OCI-LY1 (cell line): ENCODE results near the gene PLPPR2.
"Not testable (repeated sequence)": the region's sequence is repeated elsewhere in the genome, so short reads cannot be mapped to it uniquely, and the experiment has no call there.

Source experiments
- H2AFZ ChIP-seq: fragments of 200-600 bp; sonication (generic), shearing (Covaris generic); 2 replicates; pipeline ENCODE4 v1.6.0; 2014; ENCODE audit warnings: antibody characterized with exemption, mild to moderate bottlenecking, low read length
- H3F3A ChIP-seq: fragments of 200-600 bp; sonication (generic), shearing (Covaris generic); 2 replicates; pipeline ENCODE4 v1.6.0; 2014; ENCODE audit warnings: mild to moderate bottlenecking, antibody characterized with exemption, low read length, moderate library complexity; ENCODE audit not compliant: insufficient read depth
- H3K27ac ChIP-seq: fragments of 200-600 bp; sonication (generic); 2 replicates; pipeline ENCODE4 v1.5.1; 2014; ENCODE audit warnings: low read length, mixed run types, mild to moderate bottlenecking, low read depth; ENCODE audit not compliant: poor library complexity, severe bottlenecking
- H3K27me3 ChIP-seq: fragments of 200-600 bp; sonication (generic); 2 replicates; pipeline ENCODE4 v1.6.0; 2014; ENCODE audit warnings: antibody characterized with exemption, mild to moderate bottlenecking, low read length, moderate library complexity; ENCODE audit not compliant: insufficient read depth
- H3K36me3 ChIP-seq: fragments of 200-600 bp; sonication (generic); 2 replicates; pipeline ENCODE4 v1.6.1; 2014; ENCODE audit warnings: mild to moderate bottlenecking, antibody characterized with exemption, low read length, moderate library complexity, mixed read lengths; ENCODE audit not compliant: insufficient read depth
- H3K4me1 ChIP-seq: fragments of 200-600 bp; sonication (generic); 2 replicates; pipeline ENCODE4 v1.5.1; 2014; ENCODE audit warnings: mild to moderate bottlenecking, low read length, moderate library complexity; ENCODE audit not compliant: insufficient read depth, severe bottlenecking
- H3K4me2 ChIP-seq: fragments of 200-600 bp; sonication (generic), shearing (Covaris generic); 2 replicates; pipeline ENCODE4 v1.6.1; 2014; ENCODE audit warnings: low read length
- H3K4me3 ChIP-seq: fragments of 200-600 bp; sonication (generic); 2 replicates; pipeline ENCODE4 v1.5.1; 2014; ENCODE audit warnings: low read length, low read depth, mild to moderate bottlenecking, mixed read lengths; ENCODE audit not compliant: poor library complexity, severe bottlenecking
- H3K79me2 ChIP-seq: fragments of 200-600 bp; shearing (Covaris generic); 2 replicates; pipeline ENCODE4 v1.6.1; 2016; ENCODE audit warnings: mixed run types, low read length, mixed read lengths; ENCODE audit not compliant: insufficient read depth
- H3K9ac ChIP-seq: fragments of 200-600 bp; sonication (generic), shearing (Covaris generic); 2 replicates; pipeline ENCODE4 v1.6.1; 2014; ENCODE audit warnings: mild to moderate bottlenecking, low read length, mixed read lengths
- H3K9me2 ChIP-seq: fragments of 200-600 bp; sonication (generic), shearing (Covaris generic); 2 replicates; pipeline ENCODE4 v1.6.1; 2014; ENCODE audit warnings: low read depth, mild to moderate bottlenecking, low read length, mixed read lengths
- H3K9me3 ChIP-seq: fragments of 200-600 bp; shearing (Covaris generic); 2 replicates; pipeline ENCODE4 v1.6.1; 2014; ENCODE audit warnings: low read length, mixed read lengths
- H4K20me1 ChIP-seq: fragments of 200-600 bp; sonication (generic), shearing (Covaris generic); 2 replicates; pipeline ENCODE4 v1.6.0; 2016; ENCODE audit warnings: mild to moderate bottlenecking, low read length; ENCODE audit not compliant: insufficient read depth
- EZH2 ChIP-seq: fragments of 200-600 bp; sonication (generic), shearing (Covaris generic); IDR thresholded peaks from 2 replicates; pipeline ENCODE4 v1.8.0; 2017; ENCODE audit warnings: borderline replicate concordance, mixed run types, mild to moderate bottlenecking, antibody characterized with exemption, low read length, moderate library complexity, mixed read lengths
- TF ChIP-seq, protein P1 (sequence below): fragments of 200-600 bp; sonication (generic), shearing (Covaris generic); IDR thresholded peaks from 2 replicates; pipeline ENCODE4 v1.5.1; 2017; ENCODE audit warnings: mild to moderate bottlenecking, antibody characterized with exemption, low read length, moderate library complexity, mixed read lengths

PLPPR2 gene

DNA sequence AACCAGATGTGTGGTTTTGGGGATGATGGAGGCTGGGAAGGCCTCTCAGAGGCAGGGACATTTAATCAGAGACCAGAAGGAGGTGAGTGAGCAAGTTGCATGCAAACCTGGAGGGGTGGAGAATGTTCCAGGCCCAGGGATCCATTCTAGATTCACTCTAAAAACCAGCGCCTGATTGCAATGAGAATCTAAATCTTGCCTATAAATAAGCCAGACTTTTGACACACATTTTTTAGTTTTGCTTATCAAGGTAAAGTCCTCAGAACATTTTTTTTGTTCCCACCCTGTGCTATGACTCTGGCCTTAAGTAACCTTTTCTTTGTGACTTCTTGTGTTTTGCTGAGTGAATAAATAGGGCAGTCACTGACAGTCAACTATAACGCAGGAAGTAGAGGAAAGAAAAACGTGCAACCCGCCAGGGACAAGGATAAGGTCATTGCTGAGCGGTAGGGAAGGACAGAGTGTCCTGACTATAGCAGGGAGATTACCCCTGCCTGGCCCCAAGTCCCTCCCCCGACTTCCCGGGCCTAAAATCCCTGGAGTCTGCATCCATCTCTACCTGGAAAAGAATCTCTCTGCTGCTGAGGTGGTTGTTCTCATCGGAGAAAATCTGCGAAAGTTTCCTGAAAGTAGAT, 49.5 kb downstream of the PLPPR2 start:
- Histone ChIP-seq H3K4me3 (no peak overlapping the region), H3K4me2 (no peak overlapping the region), H3K9me3 (no peaks in the 10 kb centered on the region), H3K27me3 (no peaks in the 10 kb centered on the region), H3K27ac (no peak overlapping the region), H3K9me2 (no peaks in the 10 kb centered on the region), H3K4me1 (no peaks in the 10 kb centered on the region), H4K20me1 (no peaks in the 10 kb centered on the region), H2AFZ (no peak overlapping the region), H3F3A (no peaks in the 10 kb centered on the region), H3K36me3 (no peaks in the 10 kb centered on the region), H3K79me2 (no peaks in the 10 kb centered on the region), H3K9ac (no peak overlapping the region)
- TF ChIP-seq, protein P1, sequence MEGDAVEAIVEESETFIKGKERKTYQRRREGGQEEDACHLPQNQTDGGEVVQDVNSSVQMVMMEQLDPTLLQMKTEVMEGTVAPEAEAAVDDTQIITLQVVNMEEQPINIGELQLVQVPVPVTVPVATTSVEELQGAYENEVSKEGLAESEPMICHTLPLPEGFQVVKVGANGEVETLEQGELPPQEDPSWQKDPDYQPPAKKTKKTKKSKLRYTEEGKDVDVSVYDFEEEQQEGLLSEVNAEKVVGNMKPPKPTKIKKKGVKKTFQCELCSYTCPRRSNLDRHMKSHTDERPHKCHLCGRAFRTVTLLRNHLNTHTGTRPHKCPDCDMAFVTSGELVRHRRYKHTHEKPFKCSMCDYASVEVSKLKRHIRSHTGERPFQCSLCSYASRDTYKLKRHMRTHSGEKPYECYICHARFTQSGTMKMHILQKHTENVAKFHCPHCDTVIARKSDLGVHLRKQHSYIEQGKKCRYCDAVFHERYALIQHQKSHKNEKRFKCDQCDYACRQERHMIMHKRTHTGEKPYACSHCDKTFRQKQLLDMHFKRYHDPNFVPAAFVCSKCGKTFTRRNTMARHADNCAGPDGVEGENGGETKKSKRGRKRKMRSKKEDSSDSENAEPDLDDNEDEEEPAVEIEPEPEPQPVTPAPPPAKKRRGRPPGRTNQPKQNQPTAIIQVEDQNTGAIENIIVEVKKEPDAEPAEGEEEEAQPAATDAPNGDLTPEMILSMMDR: no peak
- TF ChIP-seq EZH2: no peak

DNA sequence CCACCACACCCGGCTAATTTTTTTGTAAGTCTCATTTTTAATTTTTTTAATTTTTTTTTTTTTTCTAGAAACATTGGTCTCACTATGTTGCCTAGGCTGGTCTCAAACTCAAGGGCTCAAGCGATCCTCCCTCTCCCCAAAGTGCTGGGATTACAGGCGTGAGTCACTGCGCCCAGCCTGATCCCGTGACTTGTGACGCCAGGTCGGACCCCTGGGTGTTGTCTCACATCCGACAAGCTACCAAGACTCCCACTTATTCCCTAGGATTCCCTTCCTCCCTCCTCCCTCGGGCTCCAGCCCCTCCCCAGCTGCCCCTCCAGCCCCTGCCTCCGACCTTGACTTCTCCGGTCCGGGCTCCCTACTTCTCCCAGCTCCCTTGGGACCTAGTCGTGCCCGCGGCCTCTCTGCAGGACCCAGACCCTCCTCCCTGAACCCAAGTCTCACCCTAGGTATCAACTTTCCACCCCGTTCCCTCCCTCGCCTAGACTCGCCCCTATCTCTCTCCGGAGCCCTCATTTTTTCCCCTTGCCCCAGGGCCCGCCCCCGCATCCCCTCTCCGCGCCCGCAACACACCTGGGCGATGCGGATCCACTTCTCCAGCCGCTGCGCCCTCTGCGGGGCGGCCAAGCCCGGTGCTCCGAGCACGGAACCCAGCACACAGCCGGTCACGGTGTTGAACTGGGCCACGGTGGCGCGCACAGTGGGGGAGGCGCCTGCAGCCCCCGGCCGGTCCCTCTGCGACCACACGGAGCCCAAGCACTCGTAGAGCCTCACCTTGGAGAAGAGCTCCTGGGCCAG, 50.8 kb downstream of the PLPPR2 start:
- H3K27me3 ChIP-seq: no peaks in the 10 kb centered on the region
- no peak overlapping the region for H3K4me3 ChIP-seq
- H3K4me2 ChIP-seq: no peak overlapping the region; the same call in 1 of the 2 replicates
- no peaks in the 10 kb centered on the region for H3K9me3 ChIP-seq
- H2AFZ ChIP-seq: no peak overlapping the region
- H3K4me1 ChIP-seq: no peaks in the 10 kb centered on the region
- H3K9ac ChIP-seq: no peak overlapping the region
- no peaks in the 10 kb centered on the region for H3K79me2 ChIP-seq
- H4K20me1 ChIP-seq: no peaks in the 10 kb centered on the region
- no peak for TF ChIP-seq EZH2
- TF ChIP-seq, protein P1: peak; percentile 52
- H3K27ac ChIP-seq: no peak overlapping the region
- no peaks in the 10 kb centered on the region for H3F3A ChIP-seq
- H3K36me3 ChIP-seq: no peaks in the 10 kb centered on the region
- H3K9me2 ChIP-seq: no peaks in the 10 kb centered on the region

DNA sequence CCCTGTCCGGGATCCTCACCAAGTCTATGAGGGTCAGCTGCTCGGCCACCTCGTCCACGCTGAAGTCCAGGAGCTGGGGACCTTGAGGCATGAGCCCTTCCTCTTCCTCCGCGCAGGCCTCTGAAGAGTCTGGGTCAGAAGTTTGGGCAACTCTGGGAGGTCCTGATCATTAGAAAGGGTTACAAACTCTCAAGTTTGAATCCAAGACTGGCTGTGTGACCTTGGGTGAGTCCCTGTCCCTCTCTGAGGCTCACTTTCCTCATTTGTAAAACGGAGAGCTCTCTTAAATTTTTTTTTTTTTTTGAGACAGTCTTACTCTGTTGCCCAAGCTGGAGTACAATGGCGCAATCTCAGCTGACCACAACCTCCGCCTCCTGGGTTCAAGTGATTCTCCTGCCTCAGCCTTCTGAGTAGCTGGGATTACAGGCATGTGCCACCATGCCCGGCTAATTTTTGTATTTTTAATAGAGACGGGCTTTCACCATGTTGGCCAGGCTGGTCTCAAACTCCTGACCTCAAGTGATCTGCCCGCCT, 51.5 kb downstream of the PLPPR2 start:
- H3K9me3 ChIP-seq, H3K27ac ChIP-seq, H3K4me3 ChIP-seq, H4K20me1 ChIP-seq, H3K27me3 ChIP-seq, H3K4me1 ChIP-seq, H3F3A ChIP-seq, H2AFZ ChIP-seq, H3K9me2 ChIP-seq, H3K4me2 ChIP-seq, H3K79me2 ChIP-seq, H3K36me3 ChIP-seq, H3K9ac ChIP-seq: not testable (repeated sequence)
